ENCODE data around the gene TAF4.
A peak's percentile ranks its signal among the peaks of the same experiment; 100 is the strongest.
"Not testable (repeated sequence)": the region's sequence is repeated elsewhere in the genome, so short reads cannot be mapped to it uniquely, and the experiment has no call there.

Gene TAF4

GRCh38 chr20:62071669-62072430 lies 6.2 kb upstream of the TAF4 start:
- H3K4ac ChIP-seq (ENCODE audit: low read depth, low read length); H3K27ac ChIP-seq (ENCODE audit: low read depth, low read length); H3K27me3 ChIP-seq (ENCODE audit: insufficient read depth, low read length, poor library complexity); H3K4me3 ChIP-seq (ENCODE audit: low read length); H3K4me2 ChIP-seq (ENCODE audit: low read length); H3K9ac ChIP-seq (ENCODE audit: low read length); DNase-seq; H2BK15ac ChIP-seq (replicated peaks; ENCODE audit: low read depth); H3K79me2 ChIP-seq (ENCODE audit: control insufficient read depth, insufficient read depth, low read length); H3K18ac ChIP-seq (ENCODE audit: low read length); H3K36me3 ChIP-seq (ENCODE audit: control insufficient read depth, insufficient read depth, low read length); H3K79me1 ChIP-seq (ENCODE audit: low read length); H2BK5ac ChIP-seq (ENCODE audit: low read length); H3K23ac ChIP-seq (ENCODE audit: low read length); H4K8ac ChIP-seq (ENCODE audit: low read depth, low read length); H3K56ac ChIP-seq (ENCODE audit: low read length); H4K5ac ChIP-seq (ENCODE audit: low read length); H2AK5ac ChIP-seq (ENCODE audit: low read length); H3K4me1 ChIP-seq (ENCODE audit: control insufficient read depth, low read depth, low read length); H2BK120ac ChIP-seq (ENCODE audit: low read depth, low read length): not testable (repeated sequence)
- WGBS (ENCODE audit: extremely low coverage, insufficient coverage, low lambda C conversion rate): no CpG with 5 or more reads among the region's 8 CpGs

GRCh38 chr20:62069741-62070216 lies 4.1 kb upstream of the TAF4 start:
- no peak overlapping the region for H3K4ac ChIP-seq (ENCODE audit: low read depth, low read length)
- H3K4me3 ChIP-seq (ENCODE audit: low read length): no peak overlapping the region
- no peak for DNase-seq
- H3K27ac ChIP-seq (ENCODE audit: low read depth, low read length): no peak overlapping the region
- H3K23ac ChIP-seq (ENCODE audit: low read length): no peak overlapping the region
- H2BK5ac ChIP-seq (ENCODE audit: low read length): no peak overlapping the region
- no peak overlapping the region for H3K56ac ChIP-seq (ENCODE audit: low read length)
- no peak overlapping the region for H3K18ac ChIP-seq (ENCODE audit: low read length)
- no peak overlapping the region for H2BK15ac ChIP-seq (replicated peaks; ENCODE audit: low read depth)
- no peak overlapping the region for H3K4me2 ChIP-seq (ENCODE audit: low read length)
- no peaks in the 10 kb centered on the region for H3K27me3 ChIP-seq (ENCODE audit: insufficient read depth, low read length, poor library complexity)
- no peaks in the 10 kb centered on the region for H3K79me2 ChIP-seq (ENCODE audit: control insufficient read depth, insufficient read depth, low read length)
- no peaks in the 10 kb centered on the region for H3K36me3 ChIP-seq (ENCODE audit: control insufficient read depth, insufficient read depth, low read length)
- no peak overlapping the region for H4K8ac ChIP-seq (ENCODE audit: low read depth, low read length)
- H4K5ac ChIP-seq (ENCODE audit: low read length): no peak overlapping the region
- H2BK120ac ChIP-seq (ENCODE audit: low read depth, low read length): no peak overlapping the region
- H3K9ac ChIP-seq (ENCODE audit: low read length): no peak overlapping the region
- H3K4me1 ChIP-seq (ENCODE audit: control insufficient read depth, low read depth, low read length): peaks cover 2% of the 10 kb centered on the region
- WGBS (ENCODE audit: extremely low coverage, insufficient coverage, low lambda C conversion rate): no CpG with 5 or more reads among the region's 11 CpGs
- H3K79me1 ChIP-seq (ENCODE audit: low read length): no peaks in the 10 kb centered on the region
- no peak overlapping the region for H2AK5ac ChIP-seq (ENCODE audit: low read length)

GRCh38 chr20:62068997-62069396 lies 3.3 kb upstream of the TAF4 start:
- H4K8ac ChIP-seq (ENCODE audit: low read depth, low read length): no peak overlapping the region
- H3K79me1 ChIP-seq (ENCODE audit: low read length): no peaks in the 10 kb centered on the region
- no peak overlapping the region for H3K56ac ChIP-seq (ENCODE audit: low read length)
- H3K4ac ChIP-seq (ENCODE audit: low read depth, low read length): no peak overlapping the region
- no peak for DNase-seq
- H3K27me3 ChIP-seq (ENCODE audit: insufficient read depth, low read length, poor library complexity): no peaks in the 10 kb centered on the region
- H2BK120ac ChIP-seq (ENCODE audit: low read depth, low read length): no peak overlapping the region
- no CpG with 5 or more reads among the region's 7 CpGs for WGBS (ENCODE audit: extremely low coverage, insufficient coverage, low lambda C conversion rate)
- H2BK15ac ChIP-seq (replicated peaks; ENCODE audit: low read depth): no peak overlapping the region
- H3K79me2 ChIP-seq (ENCODE audit: control insufficient read depth, insufficient read depth, low read length): peaks cover 4% of the 10 kb centered on the region
- H2AK5ac ChIP-seq (ENCODE audit: low read length): no peak overlapping the region
- H3K23ac ChIP-seq (ENCODE audit: low read length): no peak overlapping the region
- no peaks in the 10 kb centered on the region for H3K36me3 ChIP-seq (ENCODE audit: control insufficient read depth, insufficient read depth, low read length)
- H3K4me2 ChIP-seq (ENCODE audit: low read length): no peak overlapping the region
- no peak overlapping the region for H3K4me3 ChIP-seq (ENCODE audit: low read length)
- no peak overlapping the region for H3K27ac ChIP-seq (ENCODE audit: low read depth, low read length)
- H3K18ac ChIP-seq (ENCODE audit: low read length): no peak overlapping the region
- no peak overlapping the region for H3K9ac ChIP-seq (ENCODE audit: low read length)
- H4K5ac ChIP-seq (ENCODE audit: low read length): no peak overlapping the region
- H3K4me1 ChIP-seq (ENCODE audit: control insufficient read depth, low read depth, low read length): peaks cover 2% of the 10 kb centered on the region
- no peak overlapping the region for H2BK5ac ChIP-seq (ENCODE audit: low read length)

- no peak for DNase-seq
- no peak overlapping the region for H4K5ac ChIP-seq (ENCODE audit: low read length)
- peaks cover 5% of the 10 kb centered on the region for H3K79me1 ChIP-seq (ENCODE audit: low read length)
- peaks cover 8% of the 10 kb centered on the region for H3K4me1 ChIP-seq (ENCODE audit: control insufficient read depth, low read depth, low read length)
- peak overlapping the region; percentile 8 for H3K9ac ChIP-seq (ENCODE audit: low read length)
- H2BK5ac ChIP-seq (ENCODE audit: low read length): no peak overlapping the region
- no peak overlapping the region for H2AK5ac ChIP-seq (ENCODE audit: low read length)
- no peak overlapping the region for H3K23ac ChIP-seq (ENCODE audit: low read length)
- H3K79me2 ChIP-seq (ENCODE audit: control insufficient read depth, insufficient read depth, low read length): peaks cover 16% of the 10 kb centered on the region
- H3K4me2 ChIP-seq (ENCODE audit: low read length): no peak overlapping the region
- no peaks in the 10 kb centered on the region for H3K36me3 ChIP-seq (ENCODE audit: control insufficient read depth, insufficient read depth, low read length)
- no peak overlapping the region for H3K18ac ChIP-seq (ENCODE audit: low read length)
- no peak overlapping the region for H3K4ac ChIP-seq (ENCODE audit: low read depth, low read length)
- no peak overlapping the region for H2BK15ac ChIP-seq (replicated peaks; ENCODE audit: low read depth)
- no peak overlapping the region for H2BK120ac ChIP-seq (ENCODE audit: low read depth, low read length)
- H3K27me3 ChIP-seq (ENCODE audit: insufficient read depth, low read length, poor library complexity): no peaks in the 10 kb centered on the region
- no peak overlapping the region for H3K4me3 ChIP-seq (ENCODE audit: low read length)
- peak overlapping the region; percentile 27 for H3K56ac ChIP-seq (ENCODE audit: low read length)
- no peak overlapping the region for H4K8ac ChIP-seq (ENCODE audit: low read depth, low read length)
- no peak overlapping the region for H3K27ac ChIP-seq (ENCODE audit: low read depth, low read length)
- WGBS (ENCODE audit: extremely low coverage, insufficient coverage, low lambda C conversion rate): no CpG with 5 or more reads among the region's 18 CpGs
Measured at GRCh38 chr20:62067547-62068260, 2.0 kb upstream of the TAF4 start.

GRCh38 chr20:62066983-62067433 lies 1.3 kb upstream of the TAF4 start:
- peak overlapping the region; percentile 92 for H3K27ac ChIP-seq (ENCODE audit: low read depth, low read length)
- WGBS (ENCODE audit: extremely low coverage, insufficient coverage, low lambda C conversion rate): no CpG with 5 or more reads among the region's 15 CpGs
- H3K4me3 ChIP-seq (ENCODE audit: low read length): peak overlapping the region; percentile 34
- peak overlapping the region; percentile 94 for H3K18ac ChIP-seq (ENCODE audit: low read length)
- H2AK5ac ChIP-seq (ENCODE audit: low read length): no peak overlapping the region
- H2BK15ac ChIP-seq (replicated peaks; ENCODE audit: low read depth): no peak overlapping the region
- H2BK120ac ChIP-seq (ENCODE audit: low read depth, low read length): no peak overlapping the region
- no peaks in the 10 kb centered on the region for H3K36me3 ChIP-seq (ENCODE audit: control insufficient read depth, insufficient read depth, low read length)
- H3K9ac ChIP-seq (ENCODE audit: low read length): peak overlapping the region; percentile 80
- peak overlapping the region; percentile 58 for H3K4me2 ChIP-seq (ENCODE audit: low read length)
- H3K4ac ChIP-seq (ENCODE audit: low read depth, low read length): no peak overlapping the region
- no peak overlapping the region for H4K5ac ChIP-seq (ENCODE audit: low read length)
- peaks cover 21% of the 10 kb centered on the region for H3K79me2 ChIP-seq (ENCODE audit: control insufficient read depth, insufficient read depth, low read length)
- peak; percentile 48 for DNase-seq
- no peak overlapping the region for H4K8ac ChIP-seq (ENCODE audit: low read depth, low read length)
- H2BK5ac ChIP-seq (ENCODE audit: low read length): no peak overlapping the region
- peaks cover 5% of the 10 kb centered on the region for H3K79me1 ChIP-seq (ENCODE audit: low read length)
- H3K23ac ChIP-seq (ENCODE audit: low read length): no peak overlapping the region
- H3K27me3 ChIP-seq (ENCODE audit: insufficient read depth, low read length, poor library complexity): no peaks in the 10 kb centered on the region
- peaks cover 8% of the 10 kb centered on the region for H3K4me1 ChIP-seq (ENCODE audit: control insufficient read depth, low read depth, low read length)
- H3K56ac ChIP-seq (ENCODE audit: low read length): peak overlapping the region; percentile 84
